GM23338 (cell line): Measurements from ENCODE around the gene ARFGEF2. TPM values are rescaled to one million over a fixed set of nuclear protein-coding genes. Genes with fewer than 3 reads are reported as not detected.

Source experiments
- ATAC-seq: fragments of 200-7000 bp; cut with Tn5 transposase; 3 replicates; pipeline ENCODE4 v1.9.1; 2020
- DNase-seq: peaks from one replicate; pipeline ENCODE4 v3.0.0-alpha.2; 2015; ENCODE audit warnings: low spot score
- H2AFZ ChIP-seq: fragments of 200-600 bp; sonication (generic); 2 replicates; pipeline ENCODE4 v1.8.0; 2016; ENCODE audit warnings: antibody characterized with exemption, mild to moderate bottlenecking, moderate library complexity
- H3F3A ChIP-seq: fragments of 200-600 bp; sonication (generic); replicated peaks from 2 replicates; pipeline ENCODE4 v1.8.0; 2017; ENCODE audit warnings: antibody characterized with exemption, mixed run types, low read depth
- H3K27ac ChIP-seq: fragments of 200-600 bp; sonication (generic); 2 replicates; pipeline ENCODE4 v1.6.1; 2016; ENCODE audit warnings: low read depth
- H3K27me3 ChIP-seq: fragments of 200-600 bp; sonication (generic); 2 replicates; pipeline ENCODE4 v1.8.0; 2016; ENCODE audit warnings: mild to moderate bottlenecking, mixed run types, moderate library complexity; ENCODE audit not compliant: insufficient read depth
- H3K36me3 ChIP-seq: fragments of 200-600 bp; sonication (generic); 2 replicates; pipeline ENCODE4 v1.8.0; 2016; ENCODE audit warnings: mild to moderate bottlenecking; ENCODE audit not compliant: insufficient read depth
- H3K4me1 ChIP-seq: fragments of 200-600 bp; sonication (generic); 2 replicates; pipeline ENCODE4 v1.8.0; 2016; ENCODE audit warnings: mild to moderate bottlenecking, moderate library complexity; ENCODE audit not compliant: insufficient read depth
- H3K4me2 ChIP-seq: fragments of 200-600 bp; sonication (generic); 2 replicates; pipeline ENCODE4 v1.7.1; 2017; ENCODE audit warnings: mixed run types
- H3K4me3 ChIP-seq: fragments of 200-600 bp; sonication (generic); 2 replicates; pipeline ENCODE4 v1.6.1; 2016; ENCODE audit warnings: mixed run types
- H3K79me2 ChIP-seq: fragments of 200-600 bp; sonication (generic); replicated peaks from 2 replicates; pipeline ENCODE4 v1.8.0; 2017; ENCODE audit warnings: mild to moderate bottlenecking; ENCODE audit not compliant: insufficient read depth
- H3K9me2 ChIP-seq: fragments of 200-600 bp; sonication (generic); 2 replicates; pipeline ENCODE4 v1.8.0; 2017; ENCODE audit not compliant: insufficient read depth
- H4K20me1 ChIP-seq: fragments of 200-600 bp; sonication (generic); replicated peaks from 2 replicates; pipeline ENCODE4 v1.8.0; 2017; ENCODE audit warnings: mild to moderate bottlenecking; ENCODE audit not compliant: insufficient read depth
- H3K27ac Mint-ChIP-seq: 2 replicates; pipeline ENCODE4 v1.8.0; 2020; ENCODE audit warnings: inconsistent platforms, mild to moderate bottlenecking, moderate library complexity, mixed read lengths
- H3K27me3 Mint-ChIP-seq: 3 replicates; pipeline ENCODE4 v1.8.0; 2022; ENCODE audit warnings: low read depth, mild to moderate bottlenecking, moderate library complexity, mixed read lengths, inconsistent platforms; ENCODE audit not compliant: insufficient read depth, poor library complexity
- H3K36me3 Mint-ChIP-seq: 3 replicates; pipeline ENCODE4 v1.8.0; 2021; ENCODE audit warnings: low read depth, mild to moderate bottlenecking, inconsistent platforms, moderate library complexity, mixed read lengths
- H3K4me1 Mint-ChIP-seq: 3 replicates; pipeline ENCODE4 v1.8.0; 2020; ENCODE audit warnings: mild to moderate bottlenecking, inconsistent platforms, mixed read lengths
- H3K4me3 Mint-ChIP-seq: 3 replicates; pipeline ENCODE4 v1.8.0; 2021; ENCODE audit warnings: moderate library complexity, mild to moderate bottlenecking, inconsistent platforms, mixed read lengths
- H3K9me3 Mint-ChIP-seq: 3 replicates; pipeline ENCODE4 v1.8.0; 2020; ENCODE audit warnings: moderate library complexity, mild to moderate bottlenecking, inconsistent platforms, mixed read lengths
- CREB1 ChIP-seq: fragments of 250-450 bp; sonication (Bioruptor Pico); IDR thresholded peaks from 2 replicates; pipeline ENCODE4 v1.5.0; 2020; ENCODE audit warnings: low read depth, mild to moderate bottlenecking, moderate library complexity
- POLR2AphosphoS5 ChIP-seq: IDR thresholded peaks from 2 replicates; pipeline ENCODE4 v1.6.1; 2016; ENCODE audit warnings: antibody characterized with exemption, low read depth
- STAT1 ChIP-seq: IDR thresholded peaks from one replicate; pipeline ENCODE4 v1.6.1; 2016; ENCODE audit warnings: antibody characterized with exemption; ENCODE audit not compliant: unreplicated experiment
- polyA plus RNA-seq: library from polyadenylated mRNA; unstranded; fragments of >200 nt; fragmentation: Nextera tagmentation; extraction: Ambion mirVana; gene quantifications from 2 replicates; pipeline ENCODE4 v1.2.1, GENCODE V29; 2016
- total RNA-seq: library from RNA; depleted of rRNA; stranded (reverse); fragments of >200 nt; shearing (Covaris generic); gene quantifications from 2 replicates; pipeline ENCODE4 v1.2.3, GENCODE V29; 2014
- TF ChIP-seq, protein P1 (sequence below): fragments of 250-450 bp; sonication (Bioruptor Pico); IDR thresholded peaks from 2 replicates; pipeline ENCODE4 v1.5.0; 2020; ENCODE audit warnings: mild to moderate bottlenecking, moderate library complexity
- TF ChIP-seq, protein P2 (sequence below), 2 experiments: fragments of 200-600 bp in 1 of 2; sonication (generic) in 1 of 2; conservative IDR thresholded peaks; 2 replicates each; pipeline versions ENCODE4 v1.5.1 to v1.6.1; 2016 to 2017; ENCODE audit warnings: antibody characterized with exemption in 2 of 2, low read depth in 2 of 2, mild to moderate bottlenecking in 2 of 2, moderate library complexity in 1 of 2

Gene ARFGEF2
- total and polyA plus RNA-seq, 2 experiments from 2014 or later: 7.2 to 25.5 TPM

DNA sequence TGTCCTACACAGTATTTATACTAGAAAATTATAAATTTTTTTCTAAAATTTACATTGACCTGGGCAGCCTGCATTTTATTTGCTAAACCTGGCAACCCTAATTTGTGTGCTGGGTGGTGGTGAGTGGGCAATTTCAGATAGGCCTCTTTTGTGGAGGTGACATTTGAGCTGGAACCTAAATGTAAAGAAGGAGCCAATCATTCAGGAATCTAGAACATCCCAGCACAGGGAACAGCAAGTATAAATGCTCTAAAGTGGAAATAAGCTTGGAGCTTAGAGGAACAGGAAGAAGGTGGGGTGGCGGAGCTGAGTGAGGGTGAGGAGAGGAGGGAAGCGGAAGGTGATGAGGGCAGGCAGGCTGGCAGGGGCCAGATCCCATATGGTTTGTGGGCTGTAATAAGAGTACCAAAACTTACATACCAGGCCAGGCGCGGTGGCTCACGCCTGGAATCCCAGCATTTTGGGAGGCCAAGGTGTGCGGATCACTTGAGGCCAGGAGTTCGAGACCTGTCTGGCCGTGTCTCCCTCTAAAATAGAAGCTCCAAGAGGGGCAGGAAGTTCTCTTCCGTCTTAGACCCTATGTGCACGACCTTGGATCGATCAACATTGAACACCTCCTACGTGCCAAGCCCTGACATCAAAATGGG, 124.1 kb downstream of the ARFGEF2 start (continued):
- TF ChIP-seq, protein P1, sequence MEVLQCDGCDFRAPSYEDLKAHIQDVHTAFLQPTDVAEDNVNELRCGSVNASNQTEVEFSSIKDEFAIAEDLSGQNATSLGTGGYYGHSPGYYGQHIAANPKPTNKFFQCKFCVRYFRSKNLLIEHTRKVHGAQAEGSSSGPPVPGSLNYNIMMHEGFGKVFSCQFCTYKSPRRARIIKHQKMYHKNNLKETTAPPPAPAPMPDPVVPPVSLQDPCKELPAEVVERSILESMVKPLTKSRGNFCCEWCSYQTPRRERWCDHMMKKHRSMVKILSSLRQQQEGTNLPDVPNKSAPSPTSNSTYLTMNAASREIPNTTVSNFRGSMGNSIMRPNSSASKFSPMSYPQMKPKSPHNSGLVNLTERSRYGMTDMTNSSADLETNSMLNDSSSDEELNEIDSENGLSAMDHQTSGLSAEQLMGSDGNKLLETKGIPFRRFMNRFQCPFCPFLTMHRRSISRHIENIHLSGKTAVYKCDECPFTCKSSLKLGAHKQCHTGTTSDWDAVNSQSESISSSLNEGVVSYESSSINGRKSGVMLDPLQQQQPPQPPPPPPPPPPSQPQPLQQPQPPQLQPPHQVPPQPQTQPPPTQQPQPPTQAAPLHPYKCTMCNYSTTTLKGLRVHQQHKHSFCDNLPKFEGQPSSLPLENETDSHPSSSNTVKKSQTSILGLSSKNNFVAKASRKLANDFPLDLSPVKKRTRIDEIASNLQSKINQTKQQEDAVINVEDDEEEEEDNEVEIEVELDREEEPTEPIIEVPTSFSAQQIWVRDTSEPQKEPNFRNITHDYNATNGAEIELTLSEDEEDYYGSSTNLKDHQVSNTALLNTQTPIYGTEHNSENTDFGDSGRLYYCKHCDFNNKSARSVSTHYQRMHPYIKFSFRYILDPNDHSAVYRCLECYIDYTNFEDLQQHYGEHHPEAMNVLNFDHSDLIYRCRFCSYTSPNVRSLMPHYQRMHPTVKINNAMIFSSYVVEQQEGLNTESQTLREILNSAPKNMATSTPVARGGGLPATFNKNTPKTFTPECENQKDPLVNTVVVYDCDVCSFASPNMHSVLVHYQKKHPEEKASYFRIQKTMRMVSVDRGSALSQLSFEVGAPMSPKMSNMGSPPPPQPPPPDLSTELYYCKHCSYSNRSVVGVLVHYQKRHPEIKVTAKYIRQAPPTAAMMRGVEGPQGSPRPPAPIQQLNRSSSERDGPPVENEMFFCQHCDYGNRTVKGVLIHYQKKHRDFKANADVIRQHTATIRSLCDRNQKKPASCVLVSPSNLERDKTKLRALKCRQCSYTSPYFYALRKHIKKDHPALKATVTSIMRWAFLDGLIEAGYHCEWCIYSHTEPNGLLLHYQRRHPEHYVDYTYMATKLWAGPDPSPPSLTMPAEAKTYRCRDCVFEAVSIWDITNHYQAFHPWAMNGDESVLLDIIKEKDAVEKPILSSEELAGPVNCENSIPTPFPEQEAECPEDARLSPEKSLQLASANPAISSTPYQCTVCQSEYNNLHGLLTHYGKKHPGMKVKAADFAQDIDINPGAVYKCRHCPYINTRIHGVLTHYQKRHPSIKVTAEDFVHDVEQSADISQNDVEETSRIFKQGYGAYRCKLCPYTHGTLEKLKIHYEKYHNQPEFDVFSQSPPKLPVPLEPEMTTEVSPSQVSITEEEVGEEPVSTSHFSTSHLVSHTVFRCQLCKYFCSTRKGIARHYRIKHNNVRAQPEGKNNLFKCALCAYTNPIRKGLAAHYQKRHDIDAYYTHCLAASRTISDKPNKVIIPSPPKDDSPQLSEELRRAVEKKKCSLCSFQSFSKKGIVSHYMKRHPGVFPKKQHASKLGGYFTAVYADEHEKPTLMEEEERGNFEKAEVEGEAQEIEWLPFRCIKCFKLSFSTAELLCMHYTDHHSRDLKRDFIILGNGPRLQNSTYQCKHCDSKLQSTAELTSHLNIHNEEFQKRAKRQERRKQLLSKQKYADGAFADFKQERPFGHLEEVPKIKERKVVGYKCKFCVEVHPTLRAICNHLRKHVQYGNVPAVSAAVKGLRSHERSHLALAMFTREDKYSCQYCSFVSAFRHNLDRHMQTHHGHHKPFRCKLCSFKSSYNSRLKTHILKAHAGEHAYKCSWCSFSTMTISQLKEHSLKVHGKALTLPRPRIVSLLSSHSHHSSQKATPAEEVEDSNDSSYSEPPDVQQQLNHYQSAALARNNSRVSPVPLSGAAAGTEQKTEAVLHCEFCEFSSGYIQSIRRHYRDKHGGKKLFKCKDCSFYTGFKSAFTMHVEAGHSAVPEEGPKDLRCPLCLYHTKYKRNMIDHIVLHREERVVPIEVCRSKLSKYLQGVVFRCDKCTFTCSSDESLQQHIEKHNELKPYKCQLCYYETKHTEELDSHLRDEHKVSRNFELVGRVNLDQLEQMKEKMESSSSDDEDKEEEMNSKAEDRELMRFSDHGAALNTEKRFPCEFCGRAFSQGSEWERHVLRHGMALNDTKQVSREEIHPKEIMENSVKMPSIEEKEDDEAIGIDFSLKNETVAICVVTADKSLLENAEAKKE: no peak
- TF ChIP-seq CREB1 (CRISPR knock-in tag): no peak

DNA sequence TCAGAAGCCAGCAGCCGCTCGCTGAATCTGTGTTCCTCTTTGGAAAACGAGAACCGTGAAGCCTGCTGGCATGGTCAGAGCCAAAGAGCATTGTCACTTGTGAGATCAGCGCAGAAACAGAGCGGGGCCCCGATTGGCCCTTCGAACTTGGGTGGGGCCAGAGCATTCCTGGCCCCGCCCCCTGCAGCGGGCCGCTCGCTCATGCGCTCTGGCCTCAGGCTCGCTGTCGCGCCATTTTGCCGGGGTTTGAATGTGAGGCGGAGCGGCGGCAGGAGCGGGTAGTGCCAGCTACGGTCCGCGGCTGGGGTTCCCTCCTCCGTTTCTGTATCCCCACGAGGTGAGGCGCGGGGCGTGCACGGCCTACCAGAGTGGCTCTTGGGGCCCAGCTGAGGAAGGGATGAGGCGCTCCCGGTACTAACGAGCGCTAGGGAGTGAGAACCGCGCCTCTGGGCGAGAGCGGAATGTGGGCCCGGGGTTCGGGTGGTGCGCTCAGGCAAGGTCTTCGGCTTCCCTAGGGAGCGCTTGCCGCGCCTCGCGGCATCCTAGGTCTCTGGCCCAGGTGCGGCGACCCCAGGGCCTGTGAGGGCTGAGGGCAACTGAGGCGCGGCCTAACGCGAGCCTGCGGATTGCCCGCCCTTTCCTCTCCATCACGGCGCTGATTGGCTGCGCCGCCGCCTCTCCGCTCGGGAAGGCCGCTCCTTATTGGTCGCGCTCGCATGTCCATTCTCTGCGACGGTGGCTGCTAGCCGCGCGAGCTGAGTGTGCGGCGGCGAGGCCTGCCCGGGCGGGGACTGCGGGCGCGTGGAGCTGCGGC, 124.8 kb downstream of the ARFGEF2 start, which contains the start of gene CSE1L:
TSS of gene CSE1L (plus strand) at position 226 of the 814 bp plus-strand sequence. CDS start 12,152 bp downstream, outside the sequence.
- peaks cover 40% of the 10 kb centered on the region for H4K20me1 ChIP-seq
- H3K4me2 ChIP-seq: peak within 1 kb of the TSS; percentile 81
- H3K27me3 Mint-ChIP-seq: peaks cover 18% of the 10 kb centered on the region
- peak within 1 kb of the TSS; percentile 48 for H2AFZ ChIP-seq
- H3K4me3 ChIP-seq: peak within 1 kb of the TSS; percentile 85
- H3K36me3 ChIP-seq: peaks cover 26% of the 10 kb centered on the region; the same call in 1 of the 2 replicates
- no peaks in the 10 kb centered on the region for H3F3A ChIP-seq
- no peaks in the 10 kb centered on the region for H3K27me3 ChIP-seq
- no peaks in the 10 kb centered on the region for H3K9me2 ChIP-seq
- ATAC-seq (peak; percentile 93), DNase-seq (peak; percentile 97)
- H3K27ac Mint-ChIP-seq: peak within 1 kb of the TSS; percentile 100
- peaks cover 3% of the 10 kb centered on the region; the same call in 2 of the 3 replicates for H3K9me3 Mint-ChIP-seq
- peaks cover 25% of the 10 kb centered on the region for H3K4me1 ChIP-seq
- H3K36me3 Mint-ChIP-seq: peaks cover 38% of the 10 kb centered on the region
- H3K4me3 Mint-ChIP-seq: peak within 1 kb of the TSS; percentile 99
- peaks cover 47% of the 10 kb centered on the region for H3K79me2 ChIP-seq
- H3K27ac ChIP-seq: peak within 1 kb of the TSS; percentile 99
- peaks cover 23% of the 10 kb centered on the region for H3K4me1 Mint-ChIP-seq
- TF ChIP-seq STAT1: no peak
- TF ChIP-seq, protein P1: no peak
- peak; percentile 94 for TF ChIP-seq POLR2AphosphoS5
- TF ChIP-seq, protein P2, sequence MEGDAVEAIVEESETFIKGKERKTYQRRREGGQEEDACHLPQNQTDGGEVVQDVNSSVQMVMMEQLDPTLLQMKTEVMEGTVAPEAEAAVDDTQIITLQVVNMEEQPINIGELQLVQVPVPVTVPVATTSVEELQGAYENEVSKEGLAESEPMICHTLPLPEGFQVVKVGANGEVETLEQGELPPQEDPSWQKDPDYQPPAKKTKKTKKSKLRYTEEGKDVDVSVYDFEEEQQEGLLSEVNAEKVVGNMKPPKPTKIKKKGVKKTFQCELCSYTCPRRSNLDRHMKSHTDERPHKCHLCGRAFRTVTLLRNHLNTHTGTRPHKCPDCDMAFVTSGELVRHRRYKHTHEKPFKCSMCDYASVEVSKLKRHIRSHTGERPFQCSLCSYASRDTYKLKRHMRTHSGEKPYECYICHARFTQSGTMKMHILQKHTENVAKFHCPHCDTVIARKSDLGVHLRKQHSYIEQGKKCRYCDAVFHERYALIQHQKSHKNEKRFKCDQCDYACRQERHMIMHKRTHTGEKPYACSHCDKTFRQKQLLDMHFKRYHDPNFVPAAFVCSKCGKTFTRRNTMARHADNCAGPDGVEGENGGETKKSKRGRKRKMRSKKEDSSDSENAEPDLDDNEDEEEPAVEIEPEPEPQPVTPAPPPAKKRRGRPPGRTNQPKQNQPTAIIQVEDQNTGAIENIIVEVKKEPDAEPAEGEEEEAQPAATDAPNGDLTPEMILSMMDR (conservative IDR thresholded peaks at IDR 0.05; ENCODE audit: low read depth in 2 of 2): no peak
